Endothelial cell of umbilical vein (primary cell): Measurements from ENCODE around the gene RPS24. TPM values are rescaled to one million over a fixed set of nuclear protein-coding genes. Genes with fewer than 3 reads are reported as not detected.

Source experiments
- BruUV-seq: library from RNA; stranded (reverse); fragments of 400-500 nt; replicated peaks from 2 replicates; lab custom pipeline; 2021; lab: Mats Ljungman, UMichigan
- CTCF ChIA-PET: fragments of 300-600, 350-600 bp; sonication (Branson Sonifier 250); formaldehyde crosslinking; loops from one replicate; lab custom pipeline; 2021; ENCODE audit warnings: antibody characterized with exemption, inconsistent platforms; lab: Charles Lee
- POLR2A ChIA-PET: fragments of 300-600, 350-600 bp; sonication (Branson Sonifier 250); formaldehyde crosslinking; loops from one replicate; lab custom pipeline; 2021; ENCODE audit warnings: antibody characterized with exemption, inconsistent platforms; lab: Charles Lee
- DNase-seq: peaks from one replicate; pipeline ENCODE4 v3.0.0-alpha.2; 2011; ENCODE audit warnings: low read depth, low spot score
- FAIRE-seq: peaks from 2 replicates; lab custom pipeline; 2011; peaks lifted over from hg19 to GRCh38; lab: Jason Lieb, UNC
- H2AFZ ChIP-seq: 2 replicates; pipeline ENCODE4 v1.6.0; 2012; ENCODE audit warnings: low read depth, low read length, control low read depth, inconsistent platforms
- H3K27ac ChIP-seq: 2 replicates; pipeline ENCODE4 v1.5.1; 2011; ENCODE audit warnings: low read depth, mild to moderate bottlenecking, control low read depth, low read length, moderate library complexity; ENCODE audit not compliant: insufficient read depth
- H3K27me3 ChIP-seq, 2 experiments: 2 replicates each; pipeline versions ENCODE4 v1.6.0 to v1.6.1; 2011; ENCODE audit warnings: low read length in 2 of 2, mixed read lengths in 1 of 2; ENCODE audit not compliant: control insufficient read depth in 2 of 2, insufficient read depth in 2 of 2
- H3K36me3 ChIP-seq, 2 experiments: 2 replicates in 1 of 2; 3 replicates in 1 of 2; pipeline ENCODE4 v1.5.1; 2011; ENCODE audit warnings: low read length in 2 of 2, mild to moderate bottlenecking in 1 of 2, moderate library complexity in 1 of 2; ENCODE audit not compliant: control insufficient read depth in 2 of 2, insufficient read depth in 2 of 2; ENCODE audit errors: extremely low read depth in 1 of 2
- H3K4me1 ChIP-seq: 3 replicates; pipeline ENCODE4 v1.5.1; 2011; ENCODE audit warnings: mild to moderate bottlenecking, low read length; ENCODE audit not compliant: control insufficient read depth, insufficient read depth; ENCODE audit errors: extremely low read depth
- H3K4me2 ChIP-seq: 2 replicates; pipeline ENCODE4 v1.6.1; 2011; ENCODE audit warnings: low read length, control low read depth, mixed read lengths; ENCODE audit not compliant: insufficient read depth
- H3K4me3 ChIP-seq, 3 experiments: fragments of 200-600 bp in 1 of 3; sonication (generic), shearing (Covaris generic) in 1 of 3; replicated peaks in 1 of 3; 2 replicates each; pipeline ENCODE4 v1.5.1; 2011 to 2016; ENCODE audit warnings: control low read depth in 3 of 3, low read length in 3 of 3, mild to moderate bottlenecking in 2 of 3, inconsistent platforms in 1 of 3, low read depth in 1 of 3, moderate library complexity in 1 of 3; ENCODE audit not compliant: insufficient read depth in 1 of 3
- H3K79me2 ChIP-seq: 2 replicates; pipeline ENCODE4 v1.6.0; 2012; ENCODE audit warnings: low read length, inconsistent platforms; ENCODE audit not compliant: control insufficient read depth, insufficient read depth
- H3K9ac ChIP-seq: replicated peaks from 2 replicates; pipeline ENCODE3; 2011; ENCODE audit warnings: low read length, control low read depth; ENCODE audit not compliant: insufficient read depth; ENCODE audit errors: extremely low read depth
- H3K9me1 ChIP-seq: replicated peaks from 3 replicates; pipeline ENCODE4 v1.6.0; 2011; ENCODE audit warnings: mild to moderate bottlenecking, low read length; ENCODE audit not compliant: control insufficient read depth, insufficient read depth; ENCODE audit errors: extremely low read depth
- H3K9me3 ChIP-seq: replicated peaks from 2 replicates; pipeline ENCODE4 v1.5.1; 2012; ENCODE audit warnings: low read length, inconsistent platforms; ENCODE audit not compliant: control insufficient read depth, insufficient read depth
- H4K20me1 ChIP-seq: replicated peaks from 2 replicates; pipeline ENCODE3; 2011; ENCODE audit warnings: mild to moderate bottlenecking, low read length; ENCODE audit not compliant: control insufficient read depth, insufficient read depth; ENCODE audit errors: extremely low read depth
- EZH2 ChIP-seq: IDR thresholded peaks from 2 replicates; pipeline ENCODE4 v1.6.1; 2012; ENCODE audit warnings: borderline replicate concordance, low read depth, mild to moderate bottlenecking, moderate library complexity, low read length, inconsistent platforms; ENCODE audit not compliant: severe bottlenecking
- FOS ChIP-seq: IDR thresholded peaks from 2 replicates; pipeline ENCODE4 v1.6.1; 2011; ENCODE audit warnings: mild to moderate bottlenecking, low read length, moderate library complexity, borderline replicate concordance; ENCODE audit not compliant: insufficient read depth
- GATA2 ChIP-seq: IDR thresholded peaks from 2 replicates; pipeline ENCODE4 v1.7.0; 2011; ENCODE audit warnings: low read depth, mild to moderate bottlenecking, moderate library complexity, mixed read lengths, low read length; ENCODE audit not compliant: insufficient read length, insufficient read depth
- JUN ChIP-seq: IDR thresholded peaks from 2 replicates; pipeline ENCODE4 v1.6.1; 2011; ENCODE audit warnings: borderline replicate concordance, low read depth; ENCODE audit not compliant: insufficient read length, insufficient read depth
- MYC ChIP-seq: IDR thresholded peaks from one replicate; pipeline ENCODE4 v1.6.1; 2011; ENCODE audit warnings: mild to moderate bottlenecking, low read depth, low read length
- POLR2A ChIP-seq: IDR thresholded peaks from 2 replicates; pipeline ENCODE4 v1.6.1; 2012; ENCODE audit warnings: low read depth, mild to moderate bottlenecking, control low read depth, low read length
- POLR2AphosphoS5 ChIP-seq: IDR thresholded peaks from 2 replicates; pipeline ENCODE4 v1.6.1; 2012; ENCODE audit warnings: low read depth, mild to moderate bottlenecking, control low read depth, low read length, moderate library complexity; ENCODE audit not compliant: insufficient read depth
- dilution Hi-C: fragments of 300-500 bp; cut with MboI; formaldehyde crosslinking; loops from one replicate; pipeline ENCODE4 v1.15.0; 2019; ENCODE audit warnings: low sequenced_read_pairs; ENCODE audit not compliant: extremely low pct_ligation_motif_present
- intact Hi-C: fragments of 100-400 bp; cut with micrococcal nuclease; formaldehyde crosslinking; loops from one replicate; pipeline ENCODE4 v1.10.0; 2022
- polyA plus RNA-seq, 4 experiments: library from polyadenylated mRNA; depleted of rRNA in 3 of 4; stranded (reverse) in 3 of 4; unstranded in 1 of 4; fragments of >200 nt; gene quantifications; 2 replicates each; pipeline versions ENCODE4 v1.2.1 to v1.2.3, GENCODE V29; 2011 to 2012; ENCODE audit warnings: missing spikeins in 1 of 4
- total RNA-seq: library from RNA; stranded (reverse); gene quantifications from 2 replicates; pipeline ENCODE4 v1.2.3, GENCODE V29; 2021
- TF ChIP-seq, protein P1 (sequence below), 2 donors: IDR thresholded peaks; 1 replicate in 1 of 2; 2 replicates in 1 of 2; pipeline ENCODE4 v1.5.1; 2011; ENCODE audit warnings: low read length in 2 of 2, mild to moderate bottlenecking in 2 of 2, moderate library complexity in 2 of 2, control low read depth in 1 of 2, inconsistent platforms in 1 of 2, low read depth in 1 of 2; ENCODE audit not compliant: insufficient read depth in 1 of 2; ENCODE audit errors: extremely low read depth in 1 of 2
- TF ChIP-seq, protein P2 (sequence below): IDR thresholded peaks from 2 replicates; pipeline ENCODE4 v1.6.1; 2011; ENCODE audit not compliant: insufficient read depth, insufficient read length

The RPS24 gene
- total and polyA plus RNA-seq, 2 donors (not counting 3 experiments of a cell fraction or from before 2014, with no cell fraction given): 1,446 to 2,326 TPM

DNA sequence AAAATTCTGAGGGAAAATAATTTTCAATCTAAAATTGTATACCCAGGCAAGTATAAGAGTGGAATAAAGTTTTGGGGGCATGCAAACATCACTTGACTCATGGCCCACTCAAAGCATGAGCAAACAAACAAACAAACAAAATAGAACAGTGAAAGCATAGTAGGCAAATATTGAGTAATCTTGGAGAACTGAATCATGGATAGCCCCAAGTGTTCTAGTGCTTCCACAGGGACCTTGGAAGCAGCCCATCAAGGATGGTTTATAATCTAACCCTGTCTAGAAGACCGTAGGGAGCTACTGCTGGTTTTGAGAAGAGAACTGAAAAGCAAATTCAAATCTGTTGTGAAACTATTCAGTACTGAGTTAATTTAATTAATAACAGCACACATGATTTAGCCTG is 26.5 kb upstream of the RPS24 start:
- no peak overlapping the region for H3K4me3 ChIP-seq
- no peak overlapping the region for H3K9ac ChIP-seq
- no peak for FAIRE-seq
- intact Hi-C loops (no loop called here), dilution Hi-C loops (no loop called here)
- no peak for DNase-seq
- no peaks in the 10 kb centered on the region for H3K27me3 ChIP-seq
- H3K4me2 ChIP-seq: no peak overlapping the region
- no peaks in the 10 kb centered on the region for H3K4me1 ChIP-seq
- POLR2A ChIA-PET: no interaction called here
- CTCF ChIA-PET: no interaction called here
- H3K27ac ChIP-seq: no peak overlapping the region
- H3K79me2 ChIP-seq: no peaks in the 10 kb centered on the region
- peaks cover 31 to 32% of the 10 kb centered on the region in 2 experiments for H3K36me3 ChIP-seq
- no TSS peak for BruUV-seq
- H4K20me1 ChIP-seq: no peaks in the 10 kb centered on the region
- TF ChIP-seq, protein P1, sequence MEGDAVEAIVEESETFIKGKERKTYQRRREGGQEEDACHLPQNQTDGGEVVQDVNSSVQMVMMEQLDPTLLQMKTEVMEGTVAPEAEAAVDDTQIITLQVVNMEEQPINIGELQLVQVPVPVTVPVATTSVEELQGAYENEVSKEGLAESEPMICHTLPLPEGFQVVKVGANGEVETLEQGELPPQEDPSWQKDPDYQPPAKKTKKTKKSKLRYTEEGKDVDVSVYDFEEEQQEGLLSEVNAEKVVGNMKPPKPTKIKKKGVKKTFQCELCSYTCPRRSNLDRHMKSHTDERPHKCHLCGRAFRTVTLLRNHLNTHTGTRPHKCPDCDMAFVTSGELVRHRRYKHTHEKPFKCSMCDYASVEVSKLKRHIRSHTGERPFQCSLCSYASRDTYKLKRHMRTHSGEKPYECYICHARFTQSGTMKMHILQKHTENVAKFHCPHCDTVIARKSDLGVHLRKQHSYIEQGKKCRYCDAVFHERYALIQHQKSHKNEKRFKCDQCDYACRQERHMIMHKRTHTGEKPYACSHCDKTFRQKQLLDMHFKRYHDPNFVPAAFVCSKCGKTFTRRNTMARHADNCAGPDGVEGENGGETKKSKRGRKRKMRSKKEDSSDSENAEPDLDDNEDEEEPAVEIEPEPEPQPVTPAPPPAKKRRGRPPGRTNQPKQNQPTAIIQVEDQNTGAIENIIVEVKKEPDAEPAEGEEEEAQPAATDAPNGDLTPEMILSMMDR (IDR thresholded peaks at IDR 0.05; ENCODE audit: extremely low read depth in 1 of 2, insufficient read depth in 1 of 2, low read depth in 1 of 2, low read length in 2 of 2): no peak
- TF ChIP-seq EZH2 (no peak), GATA2 (no peak), JUN (no peak), POLR2AphosphoS5 (no peak), FOS (no peak), POLR2A (no peak), MYC (no peak)
- TF ChIP-seq, protein P2, sequence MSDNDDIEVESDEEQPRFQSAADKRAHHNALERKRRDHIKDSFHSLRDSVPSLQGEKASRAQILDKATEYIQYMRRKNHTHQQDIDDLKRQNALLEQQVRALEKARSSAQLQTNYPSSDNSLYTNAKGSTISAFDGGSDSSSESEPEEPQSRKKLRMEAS: no peak
- H2AFZ ChIP-seq: no peak overlapping the region
- no peaks in the 10 kb centered on the region for H3K9me3 ChIP-seq
- no peaks in the 10 kb centered on the region for H3K9me1 ChIP-seq
